ENCODE measurements around the gene HS6ST1.

The HS6ST1 gene

DNA sequence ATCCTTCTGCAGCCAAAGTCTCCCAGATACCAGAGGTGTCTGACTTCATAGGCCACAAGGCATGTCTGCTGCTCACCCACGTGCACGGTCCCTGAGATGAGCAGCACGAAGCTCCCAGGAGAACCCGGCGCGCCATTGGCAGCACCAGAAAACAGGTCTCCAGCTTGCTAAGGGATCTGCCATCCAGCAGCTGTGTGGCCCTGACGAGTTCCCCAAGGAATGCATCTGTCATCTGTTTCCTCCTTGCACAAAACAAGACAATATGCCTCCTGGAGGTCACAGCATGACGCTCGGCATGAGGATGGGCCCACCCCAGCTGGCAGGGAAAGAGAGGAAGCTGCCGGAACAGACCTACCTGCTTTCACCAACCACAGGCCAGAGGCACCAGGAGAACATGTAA, 29.2 kb downstream of the HS6ST1 start:
- TF ChIP-seq, protein P1, sequence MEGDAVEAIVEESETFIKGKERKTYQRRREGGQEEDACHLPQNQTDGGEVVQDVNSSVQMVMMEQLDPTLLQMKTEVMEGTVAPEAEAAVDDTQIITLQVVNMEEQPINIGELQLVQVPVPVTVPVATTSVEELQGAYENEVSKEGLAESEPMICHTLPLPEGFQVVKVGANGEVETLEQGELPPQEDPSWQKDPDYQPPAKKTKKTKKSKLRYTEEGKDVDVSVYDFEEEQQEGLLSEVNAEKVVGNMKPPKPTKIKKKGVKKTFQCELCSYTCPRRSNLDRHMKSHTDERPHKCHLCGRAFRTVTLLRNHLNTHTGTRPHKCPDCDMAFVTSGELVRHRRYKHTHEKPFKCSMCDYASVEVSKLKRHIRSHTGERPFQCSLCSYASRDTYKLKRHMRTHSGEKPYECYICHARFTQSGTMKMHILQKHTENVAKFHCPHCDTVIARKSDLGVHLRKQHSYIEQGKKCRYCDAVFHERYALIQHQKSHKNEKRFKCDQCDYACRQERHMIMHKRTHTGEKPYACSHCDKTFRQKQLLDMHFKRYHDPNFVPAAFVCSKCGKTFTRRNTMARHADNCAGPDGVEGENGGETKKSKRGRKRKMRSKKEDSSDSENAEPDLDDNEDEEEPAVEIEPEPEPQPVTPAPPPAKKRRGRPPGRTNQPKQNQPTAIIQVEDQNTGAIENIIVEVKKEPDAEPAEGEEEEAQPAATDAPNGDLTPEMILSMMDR (IDR thresholded peaks at IDR 0.05; ENCODE audit: low read depth, low read length, missing control alignments): no peak
- DNase-seq (ENCODE audit: extremely low read depth, low read depth): no peak
- no peak overlapping the region for H3K4me3 ChIP-seq (replicated peaks; ENCODE audit: low read depth, low read length)

DNA sequence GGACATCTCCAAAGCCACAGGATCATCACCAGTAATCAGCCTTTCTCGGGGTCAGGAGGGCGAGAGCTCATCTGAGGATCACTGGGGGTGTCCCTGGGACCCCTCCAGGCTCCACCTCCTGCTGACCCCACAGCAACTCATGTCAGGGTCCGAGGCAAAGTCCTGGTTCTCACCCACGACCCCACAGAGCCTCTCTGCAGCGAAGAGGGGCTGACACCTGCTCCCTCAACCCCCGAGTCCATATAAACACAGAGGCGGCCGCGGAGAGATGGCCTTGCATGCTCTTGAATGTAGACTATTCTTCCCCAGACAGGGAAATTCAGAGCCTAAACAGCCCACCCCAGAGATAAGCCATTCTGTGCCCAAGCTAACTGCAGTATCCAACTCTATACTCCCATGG, 29.9 kb downstream of the HS6ST1 start:
- no peak overlapping the region for H3K4me3 ChIP-seq (replicated peaks; ENCODE audit: low read depth, low read length)
- DNase-seq (ENCODE audit: extremely low read depth, low read depth): no peak
- TF ChIP-seq, protein P1 (IDR thresholded peaks at IDR 0.05; ENCODE audit: low read depth, low read length, missing control alignments): no peak

DNA sequence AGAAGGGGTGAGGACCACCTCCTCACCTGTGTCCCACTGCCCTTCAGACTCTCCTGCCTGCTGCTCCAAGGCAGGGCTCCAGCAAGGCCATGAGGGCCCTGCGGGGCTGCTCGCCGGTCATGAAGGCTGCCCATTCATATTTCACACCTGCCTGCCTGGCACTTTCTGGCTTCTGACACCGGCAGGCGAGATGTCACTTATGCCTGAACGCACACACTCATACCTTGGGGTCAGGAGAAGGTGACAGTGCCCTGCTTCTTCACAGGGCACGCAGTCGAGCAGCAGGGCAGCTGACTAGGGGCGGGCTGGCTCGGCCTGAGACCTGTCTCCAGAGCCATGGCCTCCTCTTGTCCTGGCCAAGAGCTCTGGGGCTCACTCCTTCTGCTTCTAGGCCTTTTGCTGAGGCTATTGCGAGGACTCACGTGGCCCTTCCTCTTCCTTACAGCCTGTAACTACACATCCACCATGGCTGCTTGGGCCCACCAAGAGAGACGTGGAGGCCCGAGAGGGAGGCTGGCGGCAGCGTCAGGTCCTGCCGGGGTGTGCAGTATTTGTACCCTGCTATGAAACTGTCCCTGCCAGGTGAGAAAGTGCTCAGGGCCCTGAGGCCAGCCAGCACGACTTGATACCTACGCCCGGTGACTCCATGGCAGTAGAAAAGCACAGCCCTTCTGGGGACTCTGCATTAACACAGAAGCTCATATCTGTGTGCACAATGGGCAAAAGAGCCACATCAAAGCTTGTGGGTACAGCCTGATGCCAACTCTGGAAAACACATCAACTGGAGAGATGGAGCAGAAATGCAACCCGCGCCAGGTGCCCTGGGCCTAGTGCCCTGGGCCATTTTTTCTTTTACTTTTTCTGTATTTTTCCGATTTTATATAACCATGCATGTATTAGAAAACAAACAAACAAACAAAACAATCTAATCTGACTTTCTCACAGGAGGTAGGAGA, 30.6 kb downstream of the HS6ST1 start:
- TF ChIP-seq, protein P1 (IDR thresholded peaks at IDR 0.05; ENCODE audit: low read depth, low read length, missing control alignments): no peak
- DNase-seq (ENCODE audit: extremely low read depth, low read depth): no peak
- H3K4me3 ChIP-seq (replicated peaks; ENCODE audit: low read depth, low read length): no peak overlapping the region

DNA sequence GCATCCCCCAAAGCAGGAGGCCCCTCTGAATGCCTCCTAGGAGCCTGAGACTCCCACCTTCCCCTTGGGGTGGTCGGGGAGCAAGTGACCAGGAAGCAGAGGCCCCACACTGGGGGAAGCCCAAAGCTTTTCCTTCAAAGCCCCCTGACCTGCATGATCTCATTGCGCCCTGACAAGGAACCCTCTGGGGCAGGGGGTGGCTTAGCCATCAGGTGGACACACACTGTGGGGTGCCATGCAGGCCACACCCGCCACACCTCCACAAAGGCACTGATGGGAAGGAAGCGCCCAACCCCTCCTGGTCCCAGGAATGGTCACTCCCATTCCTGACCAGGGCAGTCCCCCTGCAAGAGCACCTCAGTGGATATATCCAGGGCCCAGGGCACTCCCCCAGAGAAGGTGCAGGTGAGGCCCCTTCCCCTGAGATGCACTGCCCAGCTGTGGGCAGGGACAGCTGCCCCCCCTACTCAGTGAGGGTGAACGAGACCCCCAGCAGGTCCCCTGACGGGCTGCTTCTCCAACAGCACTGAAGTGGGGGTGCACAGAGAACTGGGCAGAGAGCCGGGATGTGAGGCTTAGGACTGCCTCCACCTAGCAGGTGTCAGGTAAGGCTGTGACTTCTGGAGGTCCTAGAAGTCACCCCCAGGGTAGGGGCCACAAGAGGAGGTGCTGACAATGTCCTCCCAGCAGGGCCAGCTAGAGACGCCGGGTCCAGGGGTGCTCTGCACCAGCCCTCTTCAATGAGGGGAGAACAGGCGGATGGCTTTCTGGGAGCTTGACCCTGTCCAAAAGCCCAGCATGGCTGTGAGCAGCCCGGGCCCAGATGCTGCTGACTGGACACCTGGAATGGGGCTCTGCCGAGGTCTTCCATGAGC, 31.5 kb downstream of the HS6ST1 start:
- H3K4me3 ChIP-seq (replicated peaks; ENCODE audit: low read depth, low read length): no peak overlapping the region
- DNase-seq (ENCODE audit: extremely low read depth, low read depth): no peak
- TF ChIP-seq, protein P1 (IDR thresholded peaks at IDR 0.05; ENCODE audit: low read depth, low read length, missing control alignments): no peak

DNA sequence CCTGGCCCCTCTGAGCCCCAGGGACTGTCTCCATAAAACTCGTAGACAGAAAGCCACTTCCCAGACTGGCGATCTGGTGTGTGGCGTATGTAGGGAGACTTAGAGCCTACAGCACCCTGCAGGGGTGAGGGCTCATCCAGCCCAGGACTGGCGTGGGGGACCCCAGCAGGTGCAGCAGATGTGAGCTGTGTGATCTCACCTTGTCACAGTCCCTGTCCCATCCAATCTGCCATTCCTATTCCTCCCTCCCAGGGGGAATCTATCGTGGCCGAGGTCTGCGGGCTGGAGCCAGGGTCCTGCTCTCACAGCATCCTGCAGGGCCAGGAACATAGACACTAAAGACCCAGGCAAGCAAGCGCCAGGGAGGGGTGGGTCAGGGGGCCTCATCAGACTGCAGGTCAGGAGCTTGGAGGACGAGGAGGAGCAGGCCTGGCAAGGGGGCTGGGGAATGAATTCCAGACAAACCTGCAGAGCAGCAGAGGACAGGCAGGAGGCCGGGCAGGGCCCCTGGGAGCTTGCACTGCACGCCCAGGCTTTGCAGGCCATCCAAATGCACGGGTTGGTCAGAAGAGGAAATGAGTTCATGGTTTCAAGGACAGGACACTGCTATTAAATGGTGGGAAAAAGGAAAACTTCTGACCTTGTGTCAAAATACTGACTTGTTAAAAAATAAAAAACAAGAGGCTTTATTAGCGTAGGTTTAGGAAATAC, 32.5 kb downstream of the HS6ST1 start:
- TF ChIP-seq, protein P1 (IDR thresholded peaks at IDR 0.05; ENCODE audit: low read depth, low read length, missing control alignments): no peak
- DNase-seq (ENCODE audit: extremely low read depth, low read depth): no peak
- no peak overlapping the region for H3K4me3 ChIP-seq (replicated peaks; ENCODE audit: low read depth, low read length)

DNA sequence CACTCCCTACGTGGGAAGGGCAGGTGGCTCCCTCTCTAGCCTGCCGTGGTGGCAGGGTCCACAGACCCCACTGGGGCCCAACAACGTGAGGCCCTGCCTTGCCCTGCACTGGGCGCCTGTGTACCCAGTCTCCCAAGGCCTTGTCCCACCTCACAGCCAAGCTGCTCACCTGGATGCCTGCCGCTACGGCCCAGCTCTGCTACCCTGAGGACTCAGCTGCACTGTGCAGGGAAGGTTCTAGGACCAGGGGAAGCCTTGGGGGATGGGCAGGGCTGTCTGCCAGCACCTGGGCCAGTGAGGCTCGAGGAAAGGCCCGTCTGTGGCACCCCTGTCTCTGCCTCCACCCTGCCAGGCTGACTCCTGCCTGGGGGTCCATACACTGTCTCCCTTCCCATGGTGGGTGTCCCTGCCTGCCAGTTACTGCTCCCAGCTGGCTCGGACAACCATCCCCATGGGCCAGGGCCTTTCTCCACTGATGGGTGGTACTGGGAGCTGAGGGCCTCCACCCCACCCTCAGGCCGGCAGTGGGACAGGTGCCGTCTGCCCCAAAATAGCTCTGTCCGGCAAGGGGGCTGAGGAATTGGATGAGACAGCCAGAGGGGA, 33.2 kb downstream of the HS6ST1 start:
- no peak for DNase-seq (ENCODE audit: extremely low read depth, low read depth)
- H3K4me3 ChIP-seq (replicated peaks; ENCODE audit: low read depth, low read length): no peak overlapping the region
- TF ChIP-seq, protein P1 (IDR thresholded peaks at IDR 0.05; ENCODE audit: low read depth, low read length, missing control alignments): no peak
